GM19438 (cell line): ENCODE results near the gene KIF18B.

ENCODE experiments used
- ATAC-seq: cut with Tn5 transposase; IDR thresholded peaks from one replicate; pipeline ENCODE4 v1.9.1; 2021; ENCODE audit warnings: low read depth; ENCODE audit not compliant: unreplicated experiment

Gene KIF18B

GRCh38 chr17:44884941-44885340 lies 62.6 kb downstream of the KIF18B start:
- ATAC-seq: no peak

- no peak for ATAC-seq
Measured at GRCh38 chr17:44881145-44881544, 66.4 kb downstream of the KIF18B start.

GRCh38 chr17:44880062-44880461 lies 67.5 kb downstream of the KIF18B start:
- no peak for ATAC-seq

GRCh38 chr17:44879376-44879775 lies 68.2 kb downstream of the KIF18B start:
- no peak for ATAC-seq

GRCh38 chr17:44878627-44879221 lies 68.8 kb downstream of the KIF18B start:
- ATAC-seq: no peak

- no peak for ATAC-seq
Measured at GRCh38 chr17:44877121-44877520, 70.5 kb downstream of the KIF18B start.

GRCh38 chr17:44875761-44876160 lies 71.8 kb downstream of the KIF18B start:
- no peak for ATAC-seq
